ENCODE results near the gene DTNBP1.

DTNBP1 gene

DNA sequence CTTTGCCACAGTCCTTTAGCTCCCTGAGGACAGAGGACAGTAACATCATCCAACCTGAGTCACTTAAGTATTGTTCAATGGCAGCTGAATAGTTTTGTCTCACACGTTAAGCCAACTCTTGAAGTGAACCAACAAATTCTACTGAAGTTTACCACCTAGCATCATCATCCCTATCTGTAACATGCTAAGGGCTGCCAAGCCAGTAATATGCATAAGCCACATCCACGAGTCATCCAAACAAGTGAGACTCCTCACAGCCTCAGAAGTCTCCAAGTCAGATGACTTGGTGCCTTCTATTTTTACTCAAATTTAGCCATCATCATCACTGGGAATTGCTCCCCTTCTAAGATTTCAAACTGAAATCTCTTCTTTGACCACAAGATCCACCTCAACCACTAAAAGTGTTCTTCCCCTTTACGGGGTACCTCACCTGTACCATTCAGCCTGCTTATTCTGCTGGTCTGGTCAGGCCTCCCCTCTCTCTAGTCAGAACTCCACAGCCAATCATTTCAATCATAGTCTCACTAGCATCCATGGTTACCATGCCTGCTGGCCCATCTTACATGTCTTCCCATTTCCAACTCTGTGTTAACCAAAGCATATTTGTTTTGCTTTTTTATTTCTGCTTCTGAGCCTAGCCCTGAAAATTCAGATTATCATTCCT is 73.7 kb downstream of the DTNBP1 start:
- no peak for DNase-seq (ENCODE audit: low read depth)

DNA sequence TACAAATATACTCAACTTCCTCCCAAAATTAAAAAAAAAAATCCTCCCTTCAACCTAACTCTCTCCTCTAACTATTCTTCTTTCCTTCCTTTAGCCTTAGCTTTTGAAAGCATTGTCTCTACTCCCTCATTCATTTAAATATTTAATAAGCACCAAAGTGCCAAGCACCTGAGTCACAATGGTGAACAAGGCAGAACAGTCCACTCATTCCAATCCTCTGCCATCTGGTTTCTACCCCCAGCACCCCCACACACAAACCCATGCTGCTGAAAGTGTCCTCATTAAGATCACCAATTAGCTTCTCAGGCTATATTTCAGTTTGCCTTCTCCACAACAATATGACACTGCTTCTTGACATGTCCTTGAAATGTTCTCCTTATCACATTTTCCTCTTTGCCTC is 76.3 kb downstream of the DTNBP1 start:
- no peak for DNase-seq (ENCODE audit: low read depth)

DNA sequence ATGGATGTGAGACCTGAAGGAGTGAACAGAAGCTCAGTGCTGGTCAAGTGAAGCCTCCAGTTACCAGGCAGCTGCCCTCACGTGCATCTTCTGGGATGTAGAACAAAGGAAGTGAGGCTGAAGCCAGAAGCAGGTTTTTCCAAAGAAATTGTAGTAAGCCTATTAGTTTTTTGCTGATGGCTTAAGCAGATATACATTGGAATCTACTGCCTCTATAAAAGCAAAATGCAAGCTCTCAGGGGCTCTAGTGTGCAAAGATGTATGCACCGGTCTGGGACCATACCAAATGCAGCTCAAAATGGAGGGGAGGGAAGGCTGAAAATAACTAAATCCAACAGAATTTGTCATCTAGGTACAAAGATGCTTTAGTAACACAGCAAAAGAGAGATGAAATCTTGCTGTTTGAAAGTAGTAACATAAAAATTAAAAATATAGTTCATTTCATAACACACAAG is 77.0 kb downstream of the DTNBP1 start:
- DNase-seq (ENCODE audit: low read depth): no peak

DNA sequence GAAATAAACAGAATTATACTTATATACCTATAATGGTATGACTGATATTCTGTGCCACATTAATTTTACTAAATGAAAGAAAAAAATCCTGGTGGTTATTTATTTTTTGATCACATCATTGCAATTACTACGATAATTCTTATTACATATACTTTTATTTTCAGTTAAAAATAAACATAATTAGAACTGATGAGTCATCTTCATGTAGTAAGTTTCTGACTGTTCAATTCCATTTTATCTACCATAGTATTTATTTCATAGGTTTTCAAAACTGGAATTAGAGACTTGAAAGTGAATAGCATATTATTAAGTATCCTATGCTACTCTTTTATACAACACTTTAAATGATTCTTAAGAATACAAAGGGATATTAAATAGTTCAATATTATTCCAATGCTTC is 80.3 kb downstream of the DTNBP1 start:
- DNase-seq (ENCODE audit: low read depth): no peak

DNA sequence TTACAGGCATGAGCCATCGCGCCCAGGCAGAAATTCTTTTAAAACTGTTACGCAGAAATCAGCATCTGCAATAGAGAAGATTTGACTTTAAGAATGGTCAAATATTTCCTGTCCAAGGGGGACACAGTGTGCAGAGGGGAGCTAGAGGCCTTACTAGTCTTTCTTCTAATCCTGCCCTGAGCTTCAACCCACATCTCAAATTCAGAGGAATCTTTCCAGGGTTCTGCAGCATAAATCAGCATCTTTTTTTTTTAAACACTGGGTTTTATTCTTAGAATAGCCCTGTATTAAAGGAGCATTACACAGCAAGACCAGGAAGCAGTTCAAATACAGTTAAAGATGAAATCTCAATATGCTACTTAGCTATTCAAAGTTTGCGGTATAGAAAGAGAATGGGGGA is 81.1 kb downstream of the DTNBP1 start:
- DNase-seq (ENCODE audit: low read depth): no peak

DNA sequence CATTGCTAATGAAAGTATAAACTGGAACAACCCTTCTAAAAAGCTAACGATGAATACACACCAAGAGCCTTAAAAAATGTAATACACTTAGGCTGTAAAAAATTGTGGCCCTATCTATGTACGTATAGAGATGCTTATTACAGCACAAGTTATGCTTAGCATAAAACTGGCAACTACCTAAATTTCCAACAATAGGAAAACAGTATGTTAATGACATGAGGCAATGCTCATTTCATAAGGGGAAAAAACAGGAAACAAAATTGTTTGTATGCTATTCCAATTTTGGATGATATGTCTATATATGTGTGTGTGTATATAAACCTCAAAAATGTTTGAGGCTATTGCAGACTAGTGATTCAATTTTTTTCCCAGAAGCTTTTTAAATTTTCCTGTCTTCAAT is 82.5 kb downstream of the DTNBP1 start:
- no peak for DNase-seq (ENCODE audit: low read depth)

DNA sequence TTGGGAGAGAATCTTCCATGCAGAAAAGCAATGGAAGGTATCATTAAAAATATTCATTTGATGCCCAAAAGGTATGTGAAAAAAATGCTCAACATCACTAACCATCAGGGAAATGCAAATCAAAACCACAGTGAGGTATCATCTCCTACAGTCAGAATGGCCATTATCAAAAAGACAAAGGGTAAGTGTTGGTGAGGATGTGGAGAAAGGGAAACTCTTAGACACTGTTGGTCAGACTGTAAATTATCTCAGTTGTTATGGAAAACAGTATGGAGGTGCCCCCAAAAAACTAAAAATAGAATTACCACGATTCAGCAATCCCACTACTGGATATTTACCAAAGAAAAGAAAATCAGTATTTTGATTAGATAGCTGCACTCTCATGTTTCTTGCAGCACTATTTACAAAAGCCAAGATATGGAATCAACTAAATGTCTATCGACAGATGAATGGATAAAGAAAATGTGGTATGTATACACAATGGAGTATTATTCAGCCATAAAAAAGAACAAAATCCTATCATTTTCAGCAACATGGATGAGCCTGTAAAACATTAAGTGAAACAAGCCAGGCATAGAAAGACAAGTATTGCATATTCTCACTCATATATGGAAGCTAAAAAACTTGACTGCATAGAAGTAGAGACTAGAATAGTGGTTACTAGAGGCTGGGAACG is 84.0 kb downstream of the DTNBP1 start:
- no peak for DNase-seq (ENCODE audit: low read depth)

DNA sequence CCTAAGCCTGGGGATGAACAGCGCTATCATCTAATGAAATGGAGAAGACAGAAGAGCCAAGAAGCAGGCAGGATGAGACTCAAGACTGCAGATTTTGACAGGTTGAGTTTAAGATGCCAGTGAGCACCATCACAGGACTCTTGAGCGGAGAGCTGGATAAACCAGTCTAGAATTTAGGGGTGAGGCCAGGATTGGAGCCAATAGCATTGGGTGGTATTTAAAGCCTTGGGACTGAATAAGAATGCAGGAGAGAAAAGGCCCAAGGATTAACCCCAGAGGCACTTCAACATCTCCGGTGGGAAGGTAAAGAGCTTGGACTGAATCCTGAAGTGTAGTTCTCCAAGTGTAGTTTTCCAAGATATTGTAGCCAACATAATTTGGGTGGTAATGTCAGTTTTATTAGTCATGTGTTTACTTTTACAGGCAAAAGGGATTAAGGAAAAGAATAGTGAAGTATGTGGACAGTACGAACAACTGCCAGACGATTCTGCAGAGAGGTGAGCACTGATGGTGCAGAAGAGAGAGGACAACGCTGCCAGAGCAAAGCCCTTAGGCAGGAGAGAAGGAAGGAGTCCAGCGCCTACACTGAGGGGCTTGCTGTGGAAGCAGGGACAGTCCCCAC is 85.2 kb downstream of the DTNBP1 start:
- no peak for DNase-seq (ENCODE audit: low read depth)

DNA sequence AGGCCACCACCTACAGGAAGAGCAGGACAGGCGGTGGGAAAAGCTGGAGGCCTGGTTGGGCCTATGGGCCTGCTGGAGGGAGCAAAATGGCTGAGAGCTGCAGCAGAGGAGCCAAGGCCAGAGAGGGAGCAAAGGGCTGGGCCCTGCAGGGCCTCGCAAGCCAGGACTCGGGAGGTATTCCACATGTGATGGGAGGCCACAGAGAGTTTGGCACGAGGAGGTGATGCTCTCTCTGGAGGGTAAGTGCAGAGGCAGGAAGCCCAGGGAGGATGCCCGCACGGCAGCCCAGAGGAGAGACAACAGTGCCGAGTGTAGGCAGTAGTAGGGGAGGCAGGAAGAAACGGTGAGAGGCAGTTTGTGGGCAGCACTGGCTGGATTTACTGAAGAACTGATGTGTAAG is 85.7 kb downstream of the DTNBP1 start:
- no peak for DNase-seq (ENCODE audit: low read depth)

DNA sequence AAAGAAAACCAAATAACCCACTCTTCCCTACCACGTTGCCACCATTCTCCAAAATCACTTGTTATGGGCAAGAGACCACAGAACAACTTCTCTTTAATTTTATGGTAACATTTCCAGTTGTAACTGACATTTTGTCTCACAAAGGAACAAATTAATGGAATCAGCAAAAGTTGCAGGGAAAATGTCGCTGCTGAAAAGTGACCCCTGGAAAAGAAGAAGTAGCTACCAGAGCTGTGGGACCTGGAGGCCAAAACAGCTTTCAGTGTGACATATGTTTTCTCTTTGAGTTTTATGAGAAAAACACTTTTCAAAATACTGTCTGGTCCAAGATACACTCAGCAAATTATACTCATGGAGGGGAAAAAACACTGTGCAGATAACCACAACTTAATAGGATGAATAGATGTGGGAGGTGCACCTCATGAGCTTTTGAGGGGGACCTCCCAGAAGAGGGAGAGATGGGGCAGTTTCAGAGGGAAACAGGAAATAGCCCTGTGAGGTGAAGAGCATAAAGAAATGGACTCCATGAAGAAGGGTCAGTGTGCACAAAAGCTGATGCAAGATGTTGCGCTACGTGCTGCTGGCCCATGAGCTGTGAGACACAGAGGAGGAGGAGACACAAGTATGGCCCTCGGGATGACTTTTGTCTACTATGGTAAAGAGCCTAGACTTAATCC is 87.3 kb downstream of the DTNBP1 start:
- DNase-seq (ENCODE audit: low read depth): no peak

DNA sequence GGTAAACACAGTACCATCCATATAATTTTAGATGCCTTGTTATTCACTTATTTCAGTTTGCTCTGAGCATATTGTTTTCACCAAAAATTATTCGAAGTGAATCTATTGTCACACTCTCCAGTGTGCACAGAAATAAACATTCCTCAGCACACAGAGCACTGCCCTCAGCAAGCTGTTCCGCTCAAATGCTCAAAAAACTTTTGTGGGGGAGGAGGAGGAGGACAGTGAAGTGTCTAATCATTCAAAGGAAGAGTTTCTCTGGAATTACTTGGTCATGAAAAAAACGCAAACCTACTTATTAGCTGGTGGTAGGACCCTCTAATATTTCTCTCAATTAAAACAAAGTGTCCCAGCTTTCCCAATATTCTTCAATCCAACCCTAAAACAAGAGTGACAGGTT is 88.3 kb downstream of the DTNBP1 start:
- DNase-seq (ENCODE audit: low read depth): no peak

DNA sequence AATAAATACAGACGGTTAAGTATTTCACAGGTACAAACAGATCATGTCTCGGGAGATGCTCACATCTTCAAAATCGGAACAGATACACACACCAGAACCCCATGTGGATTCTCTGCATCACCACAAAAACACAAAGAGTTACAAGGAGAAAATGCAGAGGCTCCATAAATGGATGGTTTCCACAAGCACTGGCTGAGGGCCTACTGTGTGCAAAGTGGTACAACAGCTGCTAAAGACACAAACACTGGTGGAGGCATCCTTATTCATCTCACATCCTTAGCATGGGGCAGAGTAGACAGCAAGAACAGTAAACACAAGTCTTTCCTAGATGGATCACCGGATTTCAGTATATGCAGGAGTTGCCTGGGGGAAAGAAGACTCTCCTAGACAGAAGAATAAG is 88.8 kb downstream of the DTNBP1 start:
- DNase-seq (ENCODE audit: low read depth): no peak

DNA sequence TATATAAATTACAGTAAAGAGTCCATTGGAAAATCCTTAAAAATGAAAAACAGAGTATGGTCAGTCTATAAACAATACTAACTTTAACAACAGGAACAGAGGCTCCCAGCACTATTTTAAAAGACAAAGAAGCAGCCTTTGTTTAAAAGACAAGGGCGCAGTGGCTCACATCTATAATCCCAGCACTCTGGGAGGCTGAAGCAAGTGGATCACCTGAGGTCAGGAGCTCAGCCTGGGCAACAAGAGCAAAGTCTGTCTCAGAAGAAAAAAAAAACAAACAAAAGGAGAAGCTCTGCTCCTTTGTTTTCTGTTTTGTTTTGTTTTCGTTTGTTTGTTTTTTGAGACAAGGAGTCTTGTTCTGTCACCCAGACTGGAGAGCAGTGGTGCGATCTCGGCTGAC is 89.4 kb downstream of the DTNBP1 start:
- no peak for DNase-seq (ENCODE audit: low read depth)

DNA sequence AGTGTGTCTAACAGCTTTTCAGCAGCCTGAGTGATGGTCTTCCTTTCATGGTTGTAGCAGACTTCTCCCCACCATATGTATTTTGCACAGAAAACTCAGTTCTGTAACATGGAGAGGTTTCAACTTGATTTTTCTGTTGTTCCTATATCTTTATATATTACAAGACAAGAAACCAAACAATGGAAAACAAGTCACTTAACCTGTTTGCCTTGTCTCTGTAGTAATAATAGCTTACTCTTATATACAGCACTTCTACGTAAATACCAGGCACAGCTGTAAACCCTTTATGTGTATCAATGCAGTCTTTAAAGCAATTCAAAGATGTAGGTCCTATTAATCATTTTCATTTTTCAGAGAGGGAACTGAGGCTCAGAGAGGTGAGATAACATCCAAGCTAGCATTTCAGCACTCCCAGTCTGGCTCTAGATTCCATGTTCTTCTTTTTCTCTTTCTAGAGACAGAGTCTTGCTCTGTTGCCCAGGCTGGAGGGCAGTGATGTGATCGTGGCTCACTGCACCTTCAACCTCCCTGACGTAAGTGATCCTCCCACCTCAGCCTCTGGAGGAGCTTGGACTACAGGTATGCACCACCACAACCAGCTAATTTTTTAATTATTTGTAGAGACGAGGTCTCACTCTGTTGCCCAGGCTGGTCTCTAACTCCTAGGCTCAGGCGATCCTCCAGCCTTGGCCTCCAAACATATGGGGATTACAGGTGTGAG is 90.4 kb downstream of the DTNBP1 start:
- no peak for DNase-seq (ENCODE audit: low read depth)

DNA sequence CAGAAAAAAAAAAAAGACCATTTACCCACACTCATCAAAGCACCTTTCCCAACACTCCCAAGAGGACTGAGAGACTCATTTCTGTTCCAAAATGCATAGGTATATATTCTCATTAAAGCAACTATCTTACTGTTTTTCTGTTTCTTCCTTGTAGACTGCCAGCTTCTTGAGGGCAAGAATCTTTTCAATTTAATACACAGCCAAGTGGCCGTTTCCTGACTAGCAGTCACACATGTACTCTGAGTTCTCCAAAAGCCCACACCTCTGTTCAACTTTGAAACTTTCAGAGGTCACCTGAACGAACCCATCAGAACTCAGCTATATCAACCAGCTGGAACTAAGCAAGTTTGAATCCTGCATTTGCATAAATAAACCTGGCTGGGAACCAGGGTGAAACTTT is 92.7 kb downstream of the DTNBP1 start:
- no peak for DNase-seq (ENCODE audit: low read depth)

DNA sequence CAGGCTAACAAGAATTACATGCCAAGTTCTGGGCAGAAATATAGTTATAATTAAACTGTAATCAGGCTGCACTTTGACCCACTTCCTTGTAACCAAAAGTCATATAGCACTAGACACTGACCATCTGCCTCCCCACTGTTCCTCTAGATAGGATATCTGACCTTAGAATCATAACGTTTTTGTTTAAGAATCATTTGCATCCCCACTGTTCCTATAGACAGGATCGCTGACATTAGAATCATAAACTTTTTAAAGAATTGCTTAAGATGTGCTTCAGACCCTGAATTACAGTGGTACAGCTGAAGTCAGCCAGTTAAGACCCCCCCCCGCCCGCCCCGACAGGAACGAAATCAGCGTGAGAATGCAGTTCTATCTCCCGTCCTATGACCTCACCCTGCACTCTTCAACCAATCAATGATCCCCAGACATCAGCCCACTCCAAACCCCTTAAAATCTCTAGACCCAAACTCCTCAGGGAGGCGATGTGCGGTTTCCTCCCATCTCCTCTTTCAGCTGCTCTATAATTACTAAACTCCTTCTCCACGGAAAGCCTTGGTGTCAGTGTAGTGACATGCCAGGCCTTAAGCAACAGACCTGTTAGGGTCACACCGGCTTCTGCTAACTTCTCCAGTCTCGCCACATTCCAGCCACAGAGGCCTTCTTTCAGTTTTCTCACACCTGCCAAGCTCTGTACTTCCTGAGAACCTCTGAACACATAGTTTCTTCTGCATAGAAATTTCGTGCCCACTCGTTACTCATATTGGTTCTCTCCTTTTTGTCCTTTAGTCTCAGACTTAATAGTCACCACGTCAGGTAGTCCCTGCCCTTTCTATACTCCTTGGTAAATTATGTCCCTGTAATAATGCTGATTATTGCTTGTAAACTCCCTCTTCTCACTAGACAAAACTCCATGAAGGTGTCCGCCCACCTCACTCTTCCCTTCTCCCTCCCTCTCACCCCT is 93.5 kb downstream of the DTNBP1 start:
- DNase-seq (ENCODE audit: low read depth): no peak

DNA sequence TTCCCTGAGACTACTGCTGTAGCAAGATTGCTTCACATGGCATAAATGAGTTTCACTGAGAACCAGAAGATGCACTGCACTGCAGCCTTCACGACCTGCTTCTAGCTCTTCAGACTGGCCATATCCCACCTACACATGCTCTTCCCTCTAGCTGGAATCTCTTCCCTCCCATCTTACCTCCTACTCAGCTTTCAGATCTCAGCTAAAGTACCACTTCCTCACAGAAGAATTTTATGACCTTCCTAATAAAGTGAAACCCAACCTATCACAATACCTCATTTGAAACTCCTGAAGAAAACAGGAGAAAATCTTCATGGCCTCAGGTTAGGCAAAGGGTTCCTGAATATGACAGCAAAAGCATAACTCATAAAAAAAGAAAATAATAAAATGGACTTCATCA is 99.9 kb downstream of the DTNBP1 start:
- no peak for DNase-seq (ENCODE audit: low read depth)

DNA sequence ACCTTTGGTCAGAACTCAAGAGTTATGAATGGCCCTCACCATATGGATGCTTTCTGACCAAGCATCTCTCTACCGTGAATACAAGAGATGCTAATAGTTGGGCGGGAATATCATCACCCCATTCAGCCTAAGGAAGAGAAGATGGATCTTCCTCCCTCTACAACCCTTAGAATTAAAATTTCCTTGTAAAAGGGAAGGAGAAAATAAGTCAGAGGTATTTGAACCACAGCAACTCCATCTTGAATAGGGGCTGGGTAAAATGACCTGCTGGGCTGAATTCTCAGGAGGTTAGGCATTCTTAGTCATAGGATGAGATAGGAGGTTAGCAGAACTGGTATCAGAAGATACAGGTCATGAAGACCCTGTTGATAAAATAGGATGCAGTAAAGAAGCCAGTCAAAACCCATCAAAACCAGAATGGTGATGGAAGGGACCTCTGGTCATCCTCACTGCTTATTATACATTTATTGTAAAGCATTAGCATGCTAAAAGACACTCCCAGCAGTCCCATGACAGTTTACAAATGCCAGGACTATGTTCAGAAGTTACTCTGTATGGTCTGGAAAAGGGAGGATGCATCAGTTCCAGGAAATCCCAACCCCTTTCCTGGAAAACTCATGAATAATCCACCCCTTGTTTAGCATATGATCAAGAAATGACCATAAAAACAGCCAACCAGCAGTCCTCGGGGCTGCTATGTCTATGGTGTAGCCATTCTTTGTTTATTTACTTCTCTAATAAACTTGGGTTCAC is 101.2 kb downstream of the DTNBP1 start:
- DNase-seq (ENCODE audit: low read depth): no peak

DNA sequence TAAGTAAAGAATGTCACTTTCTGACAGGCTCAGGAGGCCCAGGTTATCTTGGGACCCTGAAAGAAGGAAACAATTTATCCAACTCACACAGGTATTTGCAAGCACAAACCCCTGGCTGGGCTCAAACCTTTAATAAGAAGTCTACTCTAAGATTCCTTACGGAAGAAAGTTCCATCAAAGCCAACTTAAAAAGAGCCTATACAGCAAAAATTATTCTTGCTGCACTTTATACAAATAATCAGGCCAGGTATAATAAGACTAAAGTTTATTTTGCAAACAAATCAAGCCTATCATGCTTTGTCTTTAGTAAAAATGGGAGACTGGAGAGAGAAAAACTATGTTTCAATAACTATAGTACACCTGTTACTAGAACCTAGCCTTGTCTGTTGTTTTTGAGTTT is 102.1 kb downstream of the DTNBP1 start:
- no peak for DNase-seq (ENCODE audit: low read depth)

DNA sequence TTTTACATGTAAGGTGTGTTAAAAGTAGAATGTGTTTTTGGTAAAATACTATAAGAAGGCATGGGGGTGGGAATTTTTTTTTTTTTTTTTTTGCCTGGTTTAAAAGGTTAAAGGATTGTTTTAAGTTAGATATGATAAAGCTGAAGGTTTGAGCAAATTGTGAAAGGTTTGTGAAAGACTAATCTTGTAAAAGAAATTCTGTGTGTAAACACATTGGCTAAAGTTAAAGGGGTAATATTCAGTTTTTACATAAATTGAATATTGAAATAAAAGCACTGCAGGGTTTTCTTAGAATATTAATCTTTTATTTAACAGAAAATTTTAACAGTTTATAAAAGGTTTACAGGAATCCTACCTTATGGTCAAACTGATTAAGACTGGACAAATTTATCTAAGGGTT is 105.7 kb downstream of the DTNBP1 start:
- no peak for DNase-seq (ENCODE audit: low read depth)
